HG03060 (cell line): Measurements from ENCODE around the gene SQSTM1.

ENCODE experiments used
- ATAC-seq: cut with Tn5 transposase; IDR thresholded peaks from one replicate; pipeline ENCODE4 v1.9.1; 2021; ENCODE audit warnings: low read depth, moderate number of reproducible peaks; ENCODE audit not compliant: unreplicated experiment

SQSTM1 gene

GRCh38 chr5:179841621-179842020 is 20.9 kb downstream of the SQSTM1 start:
- no peak for ATAC-seq

- peak; percentile 88 for ATAC-seq
These were observed 32.4 kb downstream of the SQSTM1 start for GRCh38 chr5:179852993-179853547.

DNA sequence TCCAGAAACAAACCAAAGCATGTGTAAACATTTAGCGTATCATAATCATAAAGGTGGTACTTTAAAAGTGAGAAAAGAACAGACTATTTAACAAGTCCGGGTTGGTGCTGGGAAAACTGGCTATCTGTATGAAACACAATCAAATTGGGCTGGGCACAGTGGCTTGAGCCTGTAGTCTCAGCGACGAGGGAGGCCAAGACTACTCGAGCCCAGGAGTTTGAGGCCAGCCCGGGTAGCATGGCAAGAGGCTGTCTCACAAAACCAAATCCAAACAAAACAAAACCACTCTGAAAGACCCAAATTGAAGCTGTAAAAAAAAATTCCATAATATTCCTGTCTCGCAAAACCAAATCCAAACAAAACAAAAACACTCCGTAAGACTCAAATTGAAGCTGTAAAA is 33.7 kb downstream of the SQSTM1 start:
- ATAC-seq, result no peak

DNA sequence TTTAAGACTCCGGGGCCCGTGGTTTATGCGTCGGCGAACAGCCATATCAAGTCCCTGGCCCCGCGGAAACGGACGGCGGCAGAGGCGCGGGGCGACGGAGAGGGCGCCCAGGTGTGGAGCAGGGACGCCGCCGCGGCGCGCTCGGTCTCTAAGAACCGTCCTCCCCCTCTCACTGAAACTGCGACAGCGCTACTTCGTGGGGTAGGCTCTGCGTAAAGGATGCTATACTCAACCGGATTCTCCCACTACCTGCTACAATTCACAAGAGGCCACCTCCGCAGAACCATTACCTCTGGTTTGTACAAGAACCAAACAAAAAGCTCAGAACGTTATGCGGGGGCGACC is 37.5 kb downstream of the SQSTM1 start:
- peak; percentile 16 for ATAC-seq

DNA sequence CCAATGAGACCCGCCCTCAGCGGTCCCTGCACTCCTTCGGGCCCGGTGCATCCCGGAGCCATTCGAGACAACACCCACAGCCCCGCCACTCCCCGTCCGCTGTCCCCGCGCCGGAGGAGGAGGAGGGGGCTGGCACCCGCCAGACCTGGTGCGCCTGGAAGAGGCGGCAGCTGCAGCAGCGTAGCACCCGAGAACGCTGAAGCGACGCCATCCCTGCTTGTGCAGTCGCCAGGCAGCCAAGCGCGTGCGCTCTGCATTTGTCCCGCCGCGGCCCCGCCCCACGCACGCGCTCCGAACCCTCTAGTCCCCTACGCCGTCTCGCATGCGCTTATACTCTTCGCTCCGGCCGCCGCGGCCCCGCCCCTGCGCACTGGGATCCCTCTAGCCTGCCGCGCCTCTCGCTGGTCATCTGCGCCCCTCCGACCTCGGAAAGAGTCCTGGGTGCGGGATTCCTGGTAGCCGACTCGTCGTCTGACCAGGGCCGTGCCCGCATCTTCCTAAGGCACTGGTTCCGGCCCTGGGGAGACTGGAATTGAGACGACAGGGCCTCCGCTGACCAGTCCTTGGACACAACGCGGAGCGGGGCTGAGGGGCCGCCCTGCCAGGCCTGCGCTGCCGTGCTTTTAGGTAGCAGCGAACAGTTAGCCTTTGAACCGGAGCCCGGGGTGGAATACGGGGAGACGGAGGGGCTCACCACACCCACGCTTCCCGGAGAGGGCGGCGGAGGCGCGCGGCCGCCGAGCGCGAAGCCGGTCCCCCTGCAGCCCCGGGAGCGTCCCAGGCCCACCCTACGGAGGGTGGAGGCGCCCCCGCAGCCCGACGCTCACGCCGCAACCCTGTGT is 38.1 kb downstream of the SQSTM1 start, which contains the start of gene MRNIP:
TSS of gene MRNIP (minus strand) at position 232 of the 842 bp plus-strand sequence. CDS start at position 211, 21 bp downstream.
- peak; percentile 84 for ATAC-seq

DNA sequence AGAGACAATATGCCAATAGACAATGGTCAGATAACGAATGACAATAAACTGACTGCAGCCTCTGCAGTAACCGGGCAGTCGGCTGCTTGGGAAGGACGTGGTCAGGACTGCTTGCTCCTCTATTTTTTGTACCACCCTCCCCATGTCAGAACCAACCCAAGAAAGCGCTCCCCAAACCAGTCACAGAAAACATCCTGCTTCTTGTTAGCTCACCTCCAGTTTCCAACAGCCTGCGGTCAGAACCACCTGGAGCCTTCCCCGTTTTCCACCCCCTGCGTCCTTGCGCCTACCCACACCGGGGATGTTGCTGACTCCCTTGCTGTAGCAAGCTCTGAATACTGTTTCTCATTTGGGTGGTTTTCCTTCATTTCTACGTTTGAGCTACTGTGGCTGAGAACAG is 39.6 kb downstream of the SQSTM1 start:
- no peak for ATAC-seq

DNA sequence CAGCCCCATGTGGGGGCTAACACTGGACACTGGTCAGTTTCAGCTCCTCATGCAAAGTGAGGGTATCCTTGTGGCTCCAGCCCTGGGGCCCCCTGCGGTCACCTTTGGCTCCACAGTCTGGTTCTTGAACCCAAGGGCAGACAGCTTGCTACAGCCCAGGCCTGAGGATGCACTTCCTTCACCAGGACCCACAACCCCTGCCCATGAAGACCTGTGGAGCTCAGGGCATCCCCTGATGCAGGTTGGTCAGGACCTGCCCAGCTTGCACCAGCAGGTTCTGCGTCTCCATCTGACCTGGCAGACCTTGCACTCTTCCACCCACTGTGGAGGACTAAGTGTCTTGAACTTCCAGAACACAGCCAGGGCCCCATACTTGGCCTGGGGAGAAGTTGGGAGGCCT is 41.6 kb downstream of the SQSTM1 start:
- no peak for ATAC-seq

DNA sequence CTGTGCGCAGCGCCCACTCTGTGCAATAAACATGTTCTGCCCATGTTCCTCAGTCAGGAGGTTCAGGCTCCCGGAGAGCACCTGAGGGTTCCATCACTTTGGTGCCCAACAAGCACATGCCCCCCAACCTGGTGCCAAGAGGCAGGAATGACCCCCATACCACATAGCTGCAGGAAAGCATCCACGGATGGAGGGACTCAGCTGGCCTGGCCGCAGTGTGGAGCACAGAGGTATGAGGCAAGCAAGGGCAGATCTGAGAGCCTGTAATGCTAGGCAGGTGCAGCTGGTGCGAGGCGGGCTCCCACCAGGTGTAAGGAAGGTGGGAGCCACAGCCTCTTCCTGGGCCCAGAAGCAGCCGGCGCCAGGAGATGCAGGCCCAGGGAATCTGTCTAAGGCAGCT is 42.2 kb downstream of the SQSTM1 start:
- no peak for ATAC-seq

- ATAC-seq, result no peak
These were observed 42.9 kb downstream of the SQSTM1 start for GRCh38 chr5:179863449-179864085.

DNA sequence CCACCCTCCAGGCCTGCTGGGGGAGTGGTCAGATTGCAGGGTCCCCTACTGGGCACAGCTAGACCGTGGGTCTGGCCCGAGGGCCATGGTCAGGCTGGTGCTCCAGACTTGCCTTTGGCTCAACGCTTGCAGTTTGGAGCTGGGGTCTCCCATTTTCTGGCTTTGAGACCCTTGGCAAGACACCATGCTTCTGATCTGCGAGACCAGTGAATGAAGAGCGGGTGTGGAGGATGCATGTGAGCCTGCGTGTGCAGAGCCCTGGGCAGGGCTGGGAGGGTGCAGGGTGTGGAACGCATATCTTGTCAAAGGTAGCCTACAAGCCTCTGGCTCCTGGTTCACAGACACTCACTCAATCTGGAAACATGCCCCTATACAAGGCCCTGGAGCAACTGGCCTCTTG is 44.0 kb downstream of the SQSTM1 start:
- ATAC-seq, result no peak

DNA sequence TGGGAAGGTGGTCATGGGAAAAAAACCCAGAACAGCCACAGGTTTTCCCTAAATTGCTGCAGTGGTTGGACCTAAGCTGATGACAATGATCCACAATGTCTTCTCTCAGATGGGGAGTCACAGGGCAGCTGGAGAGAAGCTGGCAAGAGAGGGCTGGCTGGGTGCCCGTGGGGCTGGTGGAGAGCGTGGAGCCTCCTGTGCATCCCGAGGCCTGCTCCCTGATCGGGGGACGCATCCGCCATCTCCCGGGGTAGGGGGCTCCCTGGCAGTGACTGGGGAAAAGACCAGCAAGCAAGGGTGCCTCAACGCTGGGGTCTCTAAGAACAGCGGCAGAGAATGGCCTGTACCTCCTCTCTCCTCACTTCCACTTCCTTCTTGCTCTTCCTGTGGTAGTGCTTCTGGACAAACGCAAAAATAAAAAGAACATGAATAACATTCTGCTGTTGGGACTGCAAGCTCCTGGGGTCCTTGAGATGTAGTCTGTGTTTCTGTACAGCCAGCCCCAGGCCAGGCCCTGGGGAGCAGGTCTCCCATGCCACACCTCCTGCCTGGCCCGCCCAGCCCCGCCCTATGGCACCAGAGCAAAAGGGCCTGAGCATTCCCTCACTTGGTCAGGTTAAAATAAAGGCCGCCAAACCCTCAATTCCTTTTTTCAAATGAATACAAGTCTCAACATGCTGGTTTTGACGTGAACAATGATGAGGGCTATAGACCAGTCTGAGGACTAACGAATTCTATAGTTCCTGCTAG is 45.0 kb downstream of the SQSTM1 start:
- ATAC-seq, result no peak

- no peak for ATAC-seq
These were observed 45.8 kb downstream of the SQSTM1 start for GRCh38 chr5:179866241-179867078.

GRCh38 chr5:179867079-179867465 is 46.4 kb downstream of the SQSTM1 start:
- no peak for ATAC-seq

DNA sequence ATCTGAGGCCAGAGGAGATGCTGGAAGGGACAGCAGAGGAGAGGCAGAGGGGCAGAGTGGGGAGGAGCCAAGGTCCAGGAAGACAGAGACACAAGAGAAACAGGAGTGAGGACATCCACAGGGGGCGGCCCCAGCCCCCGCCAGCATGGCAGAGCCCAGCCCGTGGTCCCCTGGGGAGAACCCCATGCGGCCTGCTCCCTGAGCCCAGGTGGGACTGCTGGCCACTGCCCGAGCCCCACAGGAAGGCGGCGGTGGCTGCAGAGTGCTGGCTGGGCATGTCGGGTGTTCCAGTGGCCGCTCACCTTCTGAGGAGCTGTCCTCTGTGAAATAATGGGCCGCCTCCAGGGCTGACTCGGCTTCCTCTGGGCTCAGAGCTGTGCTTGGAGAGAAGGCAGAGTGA is 46.8 kb downstream of the SQSTM1 start:
- no peak for ATAC-seq

DNA sequence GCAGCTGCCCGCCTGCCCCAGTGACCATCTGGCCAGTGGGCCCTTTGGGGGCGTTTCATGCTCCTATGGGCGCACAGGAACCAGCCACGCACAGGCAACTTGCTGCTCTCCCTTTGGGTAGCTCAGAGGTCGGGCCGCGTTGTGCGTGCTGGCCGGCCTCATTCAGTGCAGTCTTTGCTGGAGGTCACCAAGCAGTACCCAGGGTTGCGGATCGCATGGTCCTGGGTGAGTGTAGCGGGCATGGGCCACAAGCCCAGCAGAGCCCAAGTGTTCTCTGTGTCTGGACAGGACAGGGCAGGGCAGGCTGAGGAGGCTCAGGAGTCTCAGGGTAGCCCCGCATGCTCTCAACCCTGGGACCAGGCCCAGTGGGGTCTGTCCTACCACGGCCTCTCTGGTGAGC is 47.8 kb downstream of the SQSTM1 start:
- ATAC-seq, result no peak

DNA sequence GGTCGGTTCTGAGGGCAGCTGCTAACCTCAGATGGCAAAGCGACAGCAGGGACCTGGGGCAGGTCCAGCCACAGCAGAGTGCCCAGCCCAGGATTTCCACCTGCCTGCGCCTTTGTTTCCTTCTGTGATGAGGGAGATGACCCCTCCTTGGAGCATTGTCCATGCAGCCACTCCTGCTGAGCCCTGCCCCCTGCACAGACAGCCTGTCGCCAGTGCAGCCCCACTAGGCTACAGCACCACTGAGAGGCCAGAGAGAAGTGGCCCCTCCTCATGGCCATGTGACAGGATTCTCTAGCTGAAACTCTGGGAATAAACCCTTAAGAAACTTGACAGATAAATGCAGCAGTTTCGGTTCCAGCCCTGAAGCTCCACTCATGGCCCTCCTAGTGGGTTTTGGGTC is 48.4 kb downstream of the SQSTM1 start:
- ATAC-seq, result no peak

DNA sequence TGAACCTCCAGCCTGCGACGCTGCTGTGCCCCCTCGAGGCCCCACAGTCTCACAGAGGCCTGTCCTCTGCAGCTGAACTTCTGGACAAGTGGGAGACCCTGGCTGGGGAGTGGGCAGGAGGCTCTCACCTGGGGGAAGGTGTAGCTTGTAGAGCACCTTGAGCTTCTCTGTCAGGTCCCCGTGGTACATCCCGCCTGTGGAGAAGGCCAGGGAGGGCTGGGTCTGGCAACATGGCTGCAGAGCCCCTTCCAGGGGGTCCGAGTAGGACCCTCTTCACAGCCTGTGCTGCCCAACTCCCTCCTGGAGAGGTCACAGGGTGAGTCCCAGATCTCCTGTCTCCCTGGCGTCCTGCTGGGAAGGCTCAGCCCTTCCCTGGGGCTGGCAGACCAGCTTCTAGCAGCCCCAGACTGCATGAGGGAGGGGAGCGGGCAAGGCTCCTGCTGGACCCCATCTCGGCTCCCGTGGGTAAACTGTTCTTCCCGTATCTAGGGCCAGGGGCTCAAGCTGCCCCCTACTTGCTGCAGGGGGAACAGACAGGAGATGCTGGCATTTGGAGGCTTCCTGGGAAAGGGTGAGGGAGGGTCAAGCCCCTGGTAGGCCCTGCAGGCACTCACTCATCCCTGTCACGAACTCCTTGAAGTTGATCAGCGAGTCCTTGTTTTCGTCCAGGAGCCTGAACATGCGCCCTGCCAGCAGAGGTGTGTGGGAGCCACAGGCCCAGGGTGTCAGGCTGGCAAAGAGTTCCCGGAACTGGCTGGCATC is 49.1 kb downstream of the SQSTM1 start:
- no peak for ATAC-seq

GRCh38 chr5:179870403-179870903 is 49.7 kb downstream of the SQSTM1 start:
- no peak for ATAC-seq

- ATAC-seq, result no peak
These were observed 50.2 kb downstream of the SQSTM1 start for GRCh38 chr5:179870952-179871351.
